HepG2 (cell line): ENCODE measurements around the gene DNMT3L. TPM values are rescaled to one million over a fixed set of nuclear protein-coding genes. Genes with fewer than 3 reads are reported as not detected.

Experiments used
- CHCHD3 ChIP-seq: sonication (generic); formaldehyde crosslinking; IDR thresholded peaks from 2 replicates; pipeline ENCODE4 v1.8.0; 2022; ENCODE audit warnings: mild to moderate bottlenecking, missing genetic modification reagents, moderate library complexity
- HHEX ChIP-seq: IDR thresholded peaks from 2 replicates; pipeline ENCODE4 v1.6.1; 2016; ENCODE audit warnings: control low read depth
- PRDM4 ChIP-seq: sonication (generic); formaldehyde crosslinking; IDR thresholded peaks from 2 replicates; pipeline ENCODE4 v1.9.0; 2021; ENCODE audit warnings: missing genetic modification reagents, borderline replicate concordance
- RARG ChIP-seq: sonication (generic); formaldehyde crosslinking; IDR thresholded peaks from 2 replicates; pipeline ENCODE4 v1.4.0; 2020; ENCODE audit warnings: low read depth, mild to moderate bottlenecking, missing genetic modification reagents
- SCMH1 ChIP-seq: sonication (generic); formaldehyde crosslinking; IDR thresholded peaks from 2 replicates; pipeline ENCODE4 v1.9.0; 2021; ENCODE audit warnings: missing genetic modification reagents, mild to moderate bottlenecking, borderline replicate concordance
- SMAD9 ChIP-seq: sonication (generic); formaldehyde crosslinking; IDR thresholded peaks from 2 replicates; pipeline ENCODE4 v1.5.1; 2020; ENCODE audit warnings: mild to moderate bottlenecking, missing genetic modification reagents
- SNAPC4 ChIP-seq: sonication (generic); formaldehyde crosslinking; IDR thresholded peaks from 2 replicates; pipeline ENCODE4 v1.4.0; 2020; ENCODE audit warnings: mild to moderate bottlenecking, missing genetic modification reagents
- THAP7 ChIP-seq: sonication (generic); formaldehyde crosslinking; IDR thresholded peaks from 2 replicates; pipeline ENCODE4 v1.8.1; 2023; ENCODE audit warnings: mild to moderate bottlenecking, missing genetic modification reagents
- ZC3H13 ChIP-seq: sonication (generic); formaldehyde crosslinking; IDR thresholded peaks from 2 replicates; pipeline ENCODE4 v1.8.1; 2023; ENCODE audit warnings: mild to moderate bottlenecking, missing genetic modification reagents, moderate library complexity
- ZMYM2 ChIP-seq: sonication (generic); formaldehyde crosslinking; IDR thresholded peaks from 2 replicates; pipeline ENCODE4 v1.8.0; 2022; ENCODE audit warnings: mild to moderate bottlenecking, missing genetic modification reagents
- ZNF607 ChIP-seq: sonication (generic); formaldehyde crosslinking; IDR thresholded peaks from 2 replicates; pipeline ENCODE4 v1.5.1; 2020; ENCODE audit warnings: missing genetic modification reagents, mild to moderate bottlenecking, borderline replicate concordance
- ZNF674 ChIP-seq: sonication (generic); formaldehyde crosslinking; IDR thresholded peaks from 2 replicates; pipeline ENCODE4 v1.5.0; 2020; ENCODE audit warnings: low read depth, mild to moderate bottlenecking, missing genetic modification reagents
- ZNF687 ChIP-seq: sonication (generic); formaldehyde crosslinking; IDR thresholded peaks from 2 replicates; pipeline ENCODE4 v1.5.1; 2020; ENCODE audit warnings: mild to moderate bottlenecking, missing genetic modification reagents, moderate library complexity
- ZNF770 ChIP-seq: sonication (generic); formaldehyde crosslinking; IDR thresholded peaks from 2 replicates; pipeline ENCODE4 v1.5.0; 2020; ENCODE audit warnings: mild to moderate bottlenecking, missing genetic modification reagents
- polyA plus RNA-seq, 8 experiments: library from polyadenylated mRNA; depleted of rRNA in 3 of 8; stranded (reverse) in 7 of 8; unstranded in 1 of 8; fragments of >200 nt; fragmentation: Illumina TruSeq in 4 of 8; extraction: Trizol in 4 of 8; gene quantifications; 2 replicates each; pipeline versions ENCODE4 v1.2.1 to v1.2.3, GENCODE V29; 2011 to 2016; ENCODE audit warnings: low read depth in 4 of 8, missing spikeins in 1 of 8, mixed read lengths in 1 of 8; ENCODE audit not compliant: insufficient read depth in 1 of 8
- total RNA-seq, 5 experiments: library from RNA; depleted of rRNA; stranded (reverse); fragments of >200 nt; fragmentation: Illumina TruSeq; extraction: Trizol; gene quantifications; 2 replicates each; pipeline ENCODE4 v1.2.3, GENCODE V29; 2016; ENCODE audit warnings: low read depth in 1 of 5

DNMT3L gene
- total and polyA plus RNA-seq, 2 of the 13 experiments (the other 11 are each of a cell fraction or from before 2014, with no cell fraction given), result 0.75 to 1.7 TPM

GRCh38 chr21:44300262-44300959, 38.7 kb upstream of the DNMT3L start (continued):
- TF ChIP-seq THAP7 (CRISPR knock-in tag), result no peak
- TF ChIP-seq CHCHD3 (CRISPR knock-in tag), result no peak
- no peak; the same call in 1 of the 2 replicates for TF ChIP-seq ZNF607
- TF ChIP-seq SCMH1 (CRISPR knock-in tag), result no peak
- TF ChIP-seq PRDM4, result no peak
- TF ChIP-seq ZNF687, result peak; percentile 81
- no peak for TF ChIP-seq RARG
- TF ChIP-seq ZNF770 (CRISPR knock-in tag), result peak; percentile 87
- TF ChIP-seq ZMYM2 (CRISPR knock-in tag), result no peak
- no peak for TF ChIP-seq ZC3H13 (CRISPR knock-in tag)
- no peak for TF ChIP-seq HHEX (CRISPR knock-in tag)
- TF ChIP-seq ZNF674, result no peak
- no peak for TF ChIP-seq SMAD9 (CRISPR knock-in tag)
- no peak for TF ChIP-seq SNAPC4 (CRISPR knock-in tag)
